ENCODE data around the gene COX19. TPM values are rescaled to one million over a fixed set of nuclear protein-coding genes. Genes with fewer than 3 reads are reported as not detected.

COX19 gene
- total RNA-seq, 4 donors from 2014 or later = 4.7 to 6.5 (median 5.2) TPM

DNA sequence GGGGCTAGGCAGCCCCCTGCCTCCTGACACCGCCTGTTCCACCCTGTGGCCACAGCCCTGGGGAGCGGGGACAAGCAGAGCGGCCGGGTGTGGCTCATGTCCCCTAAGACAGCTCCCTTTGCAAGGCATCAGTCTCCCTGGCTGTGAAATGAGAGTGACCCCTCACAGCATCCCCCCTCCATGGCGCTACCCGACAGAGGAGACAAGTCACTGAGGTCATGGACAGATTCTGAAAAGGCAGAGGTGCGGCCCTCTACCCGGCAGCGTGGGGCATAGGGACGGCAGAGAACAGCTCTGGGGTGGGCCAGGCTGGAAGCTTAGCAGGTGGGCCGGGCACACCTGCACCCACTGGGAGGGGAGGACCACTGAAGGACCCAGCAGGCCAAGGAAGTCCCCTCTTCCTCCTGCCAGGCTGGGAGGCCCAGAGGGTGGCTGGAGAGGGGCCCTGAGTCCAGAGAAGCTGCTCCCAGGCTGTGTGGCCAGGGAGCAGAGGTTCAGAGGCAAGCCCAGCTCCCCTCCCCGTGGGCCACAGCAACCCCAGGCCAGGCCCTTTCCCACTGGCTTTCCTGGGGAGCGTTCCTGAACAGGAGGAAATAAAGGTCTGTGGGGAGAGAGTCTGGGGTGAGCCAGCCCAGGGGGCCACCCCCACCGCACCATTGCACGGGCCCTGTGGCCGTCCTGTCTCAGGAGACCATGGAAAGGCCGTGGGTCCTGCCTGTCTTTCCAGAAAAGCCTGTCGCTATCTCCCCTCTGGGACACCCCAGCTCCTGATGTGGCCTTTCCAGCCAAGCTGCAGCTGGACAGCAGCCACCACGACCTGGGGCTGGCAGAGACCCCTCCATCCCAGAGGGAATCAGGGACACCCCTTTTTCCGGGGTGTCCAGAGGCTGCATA, 22.6 kb downstream of the COX19 start:
- in situ Hi-C loops (cut with MboI; ENCODE audit: low sequenced_read_pairs in 4 of 4) (no loop called here), intact Hi-C loops (cut with DNase I; ENCODE audit: low total_unique reads) (loop anchor here (10.0 kb wide), 1 partner anchor 168 kb away; no protein-coding TSS in a partner anchor)
- H3K4me3 ChIP-seq = peak overlapping the region in 3 of 4 donors; percentile 30 to 44 (median 42)
- DNase-seq (no peak), ATAC-seq (no peak)
- peaks cover 0 to 7% of the 10 kb centered on the region in 2 donors for H3K4me1 ChIP-seq
- no peak overlapping the region for H3K27ac ChIP-seq
- no peaks in the 10 kb centered on the region for H3K36me3 ChIP-seq
- H3K27me3 ChIP-seq = peaks cover 26 to 39% (median 33%) of the 10 kb centered on the region in 3 donors
- H3K9me3 ChIP-seq = no peaks in the 10 kb centered on the region
- TF ChIP-seq POLR2A (IDR thresholded peaks at IDR 0.05) = no peak
- TF ChIP-seq, protein P1, sequence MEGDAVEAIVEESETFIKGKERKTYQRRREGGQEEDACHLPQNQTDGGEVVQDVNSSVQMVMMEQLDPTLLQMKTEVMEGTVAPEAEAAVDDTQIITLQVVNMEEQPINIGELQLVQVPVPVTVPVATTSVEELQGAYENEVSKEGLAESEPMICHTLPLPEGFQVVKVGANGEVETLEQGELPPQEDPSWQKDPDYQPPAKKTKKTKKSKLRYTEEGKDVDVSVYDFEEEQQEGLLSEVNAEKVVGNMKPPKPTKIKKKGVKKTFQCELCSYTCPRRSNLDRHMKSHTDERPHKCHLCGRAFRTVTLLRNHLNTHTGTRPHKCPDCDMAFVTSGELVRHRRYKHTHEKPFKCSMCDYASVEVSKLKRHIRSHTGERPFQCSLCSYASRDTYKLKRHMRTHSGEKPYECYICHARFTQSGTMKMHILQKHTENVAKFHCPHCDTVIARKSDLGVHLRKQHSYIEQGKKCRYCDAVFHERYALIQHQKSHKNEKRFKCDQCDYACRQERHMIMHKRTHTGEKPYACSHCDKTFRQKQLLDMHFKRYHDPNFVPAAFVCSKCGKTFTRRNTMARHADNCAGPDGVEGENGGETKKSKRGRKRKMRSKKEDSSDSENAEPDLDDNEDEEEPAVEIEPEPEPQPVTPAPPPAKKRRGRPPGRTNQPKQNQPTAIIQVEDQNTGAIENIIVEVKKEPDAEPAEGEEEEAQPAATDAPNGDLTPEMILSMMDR (IDR thresholded peaks at IDR 0.05 in 4 of 5, conservative IDR thresholded peaks at IDR 0.05 in 1 of 5) = no peak

DNA sequence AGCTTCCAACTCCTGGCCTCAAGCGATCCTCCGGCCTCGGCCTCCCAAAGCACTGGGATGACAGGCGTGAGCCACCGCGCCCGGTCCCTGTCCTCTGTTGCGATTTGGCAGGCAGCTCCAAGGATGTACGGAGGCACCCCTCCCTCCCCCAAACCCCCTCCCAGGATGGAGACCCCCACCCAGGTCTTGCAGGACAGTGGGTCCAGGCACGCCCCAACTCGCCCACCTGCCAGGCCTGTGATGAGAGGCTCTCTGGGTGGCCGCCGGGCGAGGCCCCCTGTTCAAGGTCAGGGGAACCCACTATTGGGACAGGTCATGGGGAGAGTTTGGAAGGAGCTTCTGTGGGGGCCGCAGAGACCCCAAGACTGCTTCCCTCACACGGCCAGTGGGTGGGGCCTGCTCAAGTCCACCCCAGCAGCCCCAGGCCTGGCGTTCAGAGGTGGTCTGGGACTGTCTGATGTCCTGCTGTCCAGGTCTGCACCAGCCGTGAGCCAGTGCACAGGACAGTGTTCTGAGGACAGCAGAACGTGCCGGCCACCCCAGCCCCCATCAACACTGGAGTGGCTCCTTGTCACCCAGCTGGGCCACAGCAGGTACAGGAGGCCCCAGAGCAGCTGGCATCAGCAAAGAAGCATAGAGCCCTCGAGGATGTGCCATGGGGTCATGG, 23.3 kb downstream of the COX19 start:
- ATAC-seq = no peak
- Histone ChIP-seq H3K27ac (no peak overlapping the region), H3K36me3 (no peaks in the 10 kb centered on the region), H3K4me3 (no peak overlapping the region), H3K9me3 (no peaks in the 10 kb centered on the region), H3K27me3 (peaks cover 23 to 39% (median 31%) of the 10 kb centered on the region in 3 donors), H3K4me1 (peaks cover 0 to 7% of the 10 kb centered on the region in 2 donors)
- DNase-seq = no peak
- in situ Hi-C loops (cut with MboI; ENCODE audit: low sequenced_read_pairs in 4 of 4) (no loop called here), intact Hi-C loops (cut with DNase I; ENCODE audit: low total_unique reads) (loop anchor here (10.0 kb wide), 1 partner anchor 167 kb away; no protein-coding TSS in a partner anchor)
- TF ChIP-seq, protein P1 (IDR thresholded peaks at IDR 0.05 in 4 of 5, conservative IDR thresholded peaks at IDR 0.05 in 1 of 5) = no peak
- no peak for TF ChIP-seq POLR2A (IDR thresholded peaks at IDR 0.05)

DNA sequence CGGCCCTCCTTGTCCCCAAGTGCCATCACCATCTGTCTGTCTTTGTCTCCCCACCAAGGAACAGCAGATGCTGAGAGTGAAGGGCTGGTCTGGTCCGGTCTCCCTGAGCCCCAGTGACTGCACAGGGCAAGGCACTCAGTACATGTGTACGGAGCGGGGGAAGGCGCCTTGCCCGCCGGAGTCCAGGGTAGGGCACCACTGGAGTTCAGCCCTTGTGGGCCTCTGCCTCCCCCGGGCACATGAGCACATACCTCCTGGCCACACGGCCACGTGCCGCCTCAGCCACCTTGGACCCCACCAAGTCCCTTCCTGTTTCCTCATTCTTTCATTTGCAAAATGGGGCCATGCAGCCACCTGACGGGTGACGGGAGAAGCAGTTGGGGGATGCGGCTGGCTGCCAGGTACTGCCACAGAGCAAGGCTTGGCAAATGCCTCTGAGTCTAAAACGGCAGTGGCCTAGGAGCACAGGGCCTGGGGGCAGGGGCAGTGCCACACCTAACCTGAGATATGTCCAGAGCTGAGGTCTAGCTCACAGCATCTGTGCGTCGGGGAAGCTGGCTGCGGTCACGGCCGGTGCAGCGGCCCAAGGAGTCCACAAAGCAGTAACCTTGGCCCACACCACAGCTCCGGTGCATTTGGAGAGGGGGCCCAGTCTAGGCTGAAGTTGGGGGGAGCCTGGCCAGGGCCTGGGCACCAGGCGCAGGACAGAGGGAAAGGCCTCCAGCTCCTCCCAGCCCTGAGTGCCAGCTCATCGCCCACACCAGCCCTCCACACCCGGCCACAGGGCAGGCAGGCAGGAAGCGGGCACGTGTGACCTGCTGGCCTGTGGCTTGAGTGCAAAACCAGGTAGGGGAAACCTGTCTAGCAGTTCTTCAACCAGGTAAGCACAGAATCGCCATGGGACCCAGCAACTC, 26.1 kb downstream of the COX19 start:
- H3K27me3 ChIP-seq = peaks cover 23 to 31% (median 31%) of the 10 kb centered on the region in 3 donors
- intact Hi-C loops (cut with DNase I; ENCODE audit: low total_unique reads) = no loop called here

More for the DNA sequence above, 26.1 kb downstream of the COX19 start:
- DNase-seq (no peak), ATAC-seq (no peak)
- in situ Hi-C loops (cut with MboI; ENCODE audit: low sequenced_read_pairs in 4 of 4) = no loop called here
- Histone ChIP-seq H3K36me3 (no peaks in the 10 kb centered on the region), H3K4me3 (no peak overlapping the region), H3K4me1 (peaks cover 0 to 7% of the 10 kb centered on the region in 2 donors), H3K9me3 (no peaks in the 10 kb centered on the region), H3K27ac (no peak overlapping the region)
- TF ChIP-seq POLR2A (IDR thresholded peaks at IDR 0.05) = no peak
- TF ChIP-seq, protein P1 (IDR thresholded peaks at IDR 0.05 in 4 of 5, conservative IDR thresholded peaks at IDR 0.05 in 1 of 5) = no peak

Measured in gastrocnemius medialis (tissue), 4 donors.